Measurements from ENCODE around the gene ANKRD44.

ANKRD44 gene

GRCh38 chr2:197115325-197115724, 195.3 kb downstream of the ANKRD44 start:
- no peak overlapping the region for H2AFZ ChIP-seq (ENCODE audit: low read depth, low read length)
- H3K9ac ChIP-seq (ENCODE audit: low read length) = no peak overlapping the region
- H4K8ac ChIP-seq (ENCODE audit: low read length) = no peak overlapping the region
- no peaks in the 10 kb centered on the region for H3K27me3 ChIP-seq (ENCODE audit: control insufficient read depth in 1 of 2, insufficient read depth in 1 of 2, low read length in 2 of 2)
- no peak overlapping the region for H2BK120ac ChIP-seq (ENCODE audit: low read depth, low read length)
- no peak overlapping the region for H3K27ac ChIP-seq (ENCODE audit: low read length, poor library complexity, severe bottlenecking)
- H3K4me3 ChIP-seq (ENCODE audit: insufficient read depth in 1 of 2, low read depth in 1 of 2, low read length in 2 of 2) = no peak overlapping the region
- H3K14ac ChIP-seq (ENCODE audit: low read length in 2 of 2) = no peak overlapping the region
- no peak overlapping the region for H2BK5ac ChIP-seq (ENCODE audit: low read depth, low read length, poor library complexity, severe bottlenecking)
- H3K23ac ChIP-seq (ENCODE audit: low read length in 2 of 2) = no peak overlapping the region
- no peak overlapping the region for H3K4me2 ChIP-seq (ENCODE audit: low read length, poor library complexity, severe bottlenecking)
- H3K4ac ChIP-seq (ENCODE audit: low read depth in 1 of 2, low read length in 2 of 2) = no peak overlapping the region
- H2AK5ac ChIP-seq (ENCODE audit: low read length, severe bottlenecking) = no peak overlapping the region
- no peaks in the 10 kb centered on the region for H3K36me3 ChIP-seq (ENCODE audit: control insufficient read depth in 1 of 2, insufficient read depth in 2 of 2, low read depth in 1 of 2, low read length in 2 of 2)
- H3K9me3 ChIP-seq (ENCODE audit: control insufficient read depth, low read length) = no peaks in the 10 kb centered on the region
- no peak for DNase-seq
- no peak overlapping the region for H2BK12ac ChIP-seq (ENCODE audit: low read length in 2 of 2)
- no peak overlapping the region for H4K91ac ChIP-seq (ENCODE audit: low read length)
- no peaks in the 10 kb centered on the region for H3K4me1 ChIP-seq (ENCODE audit: control insufficient read depth, insufficient read depth, low read depth, low read length)
- H3K79me1 ChIP-seq (replicated peaks; ENCODE audit: low read length, poor library complexity, severe bottlenecking) = no peaks in the 10 kb centered on the region
- H2BK15ac ChIP-seq (ENCODE audit: low read depth, poor library complexity, severe bottlenecking) = no peak overlapping the region
- no peak overlapping the region for H3K18ac ChIP-seq (ENCODE audit: low read depth in 1 of 2, low read length in 2 of 2)

- H3K9me3 ChIP-seq (ENCODE audit: control insufficient read depth, low read length) = no peaks in the 10 kb centered on the region
- no peak overlapping the region for H2AK5ac ChIP-seq (ENCODE audit: low read length, severe bottlenecking)
- H2BK5ac ChIP-seq (ENCODE audit: low read depth, low read length, poor library complexity, severe bottlenecking) = no peak overlapping the region
- no peak overlapping the region for H2BK15ac ChIP-seq (ENCODE audit: low read depth, poor library complexity, severe bottlenecking)
- H3K36me3 ChIP-seq (ENCODE audit: control insufficient read depth in 1 of 2, insufficient read depth in 2 of 2, low read depth in 1 of 2, low read length in 2 of 2) = no peaks in the 10 kb centered on the region
- no peak overlapping the region for H2BK12ac ChIP-seq (ENCODE audit: low read length in 2 of 2)
- peaks cover 2% of the 10 kb centered on the region for H3K4me1 ChIP-seq (ENCODE audit: control insufficient read depth, insufficient read depth, low read depth, low read length)
- no peaks in the 10 kb centered on the region for H3K79me1 ChIP-seq (replicated peaks; ENCODE audit: low read length, poor library complexity, severe bottlenecking)
- no peak overlapping the region for H3K4me3 ChIP-seq (ENCODE audit: insufficient read depth in 1 of 2, low read depth in 1 of 2, low read length in 2 of 2)
- H3K23ac ChIP-seq (ENCODE audit: low read length in 2 of 2) = no peak overlapping the region
- H3K18ac ChIP-seq (ENCODE audit: low read depth in 1 of 2, low read length in 2 of 2) = no peak overlapping the region
- H4K8ac ChIP-seq (ENCODE audit: low read length) = no peak overlapping the region
- no peak overlapping the region for H3K14ac ChIP-seq (ENCODE audit: low read length in 2 of 2)
- no peak overlapping the region for H3K27ac ChIP-seq (ENCODE audit: low read length, poor library complexity, severe bottlenecking)
- no peak overlapping the region for H2BK120ac ChIP-seq (ENCODE audit: low read depth, low read length)
- no peaks in the 10 kb centered on the region for H3K27me3 ChIP-seq (ENCODE audit: control insufficient read depth in 1 of 2, insufficient read depth in 1 of 2, low read length in 2 of 2)
- H3K9ac ChIP-seq (ENCODE audit: low read length) = no peak overlapping the region
- H3K4ac ChIP-seq (ENCODE audit: low read depth in 1 of 2, low read length in 2 of 2) = no peak overlapping the region
- H2AFZ ChIP-seq (ENCODE audit: low read depth, low read length) = no peak overlapping the region
- no CpG with 5 or more reads among the region's 1 CpG for WGBS
- DNase-seq = peak; percentile 55
- H4K91ac ChIP-seq (ENCODE audit: low read length) = no peak overlapping the region
- no peak overlapping the region for H3K4me2 ChIP-seq (ENCODE audit: low read length, poor library complexity, severe bottlenecking)
Observed at GRCh38 chr2:197113275-197113711, 197.3 kb downstream of the ANKRD44 start.

GRCh38 chr2:197109326-197109725, 201.3 kb downstream of the ANKRD44 start:
- H2BK5ac ChIP-seq (ENCODE audit: low read depth, low read length, poor library complexity, severe bottlenecking) = no peak overlapping the region
- H3K36me3 ChIP-seq (ENCODE audit: control insufficient read depth in 1 of 2, insufficient read depth in 2 of 2, low read depth in 1 of 2, low read length in 2 of 2) = no peaks in the 10 kb centered on the region
- no peak overlapping the region for H2BK120ac ChIP-seq (ENCODE audit: low read depth, low read length)
- no peak overlapping the region for H3K27ac ChIP-seq (ENCODE audit: low read length, poor library complexity, severe bottlenecking)
- H2AFZ ChIP-seq (ENCODE audit: low read depth, low read length) = no peak overlapping the region
- no peak overlapping the region for H3K4me3 ChIP-seq (ENCODE audit: insufficient read depth in 1 of 2, low read depth in 1 of 2, low read length in 2 of 2)
- H3K4me1 ChIP-seq (ENCODE audit: control insufficient read depth, insufficient read depth, low read depth, low read length) = peaks cover 2% of the 10 kb centered on the region
- no peak overlapping the region for H2BK15ac ChIP-seq (ENCODE audit: low read depth, poor library complexity, severe bottlenecking)
- no peak overlapping the region for H3K23ac ChIP-seq (ENCODE audit: low read length in 2 of 2)
- H3K9ac ChIP-seq (ENCODE audit: low read length) = peak overlapping the region; percentile 11
- no peaks in the 10 kb centered on the region for H3K9me3 ChIP-seq (ENCODE audit: control insufficient read depth, low read length)
- H3K27me3 ChIP-seq (ENCODE audit: control insufficient read depth in 1 of 2, insufficient read depth in 1 of 2, low read length in 2 of 2) = no peaks in the 10 kb centered on the region
- no peak overlapping the region for H2AK5ac ChIP-seq (ENCODE audit: low read length, severe bottlenecking)
- H3K18ac ChIP-seq (ENCODE audit: low read depth in 1 of 2, low read length in 2 of 2) = no peak overlapping the region
- no peak overlapping the region for H4K8ac ChIP-seq (ENCODE audit: low read length)
- H4K91ac ChIP-seq (ENCODE audit: low read length) = no peak overlapping the region
- H3K79me1 ChIP-seq (replicated peaks; ENCODE audit: low read length, poor library complexity, severe bottlenecking) = no peaks in the 10 kb centered on the region
- H3K4me2 ChIP-seq (ENCODE audit: low read length, poor library complexity, severe bottlenecking) = no peak overlapping the region
- no peak overlapping the region for H2BK12ac ChIP-seq (ENCODE audit: low read length in 2 of 2)
- no peak overlapping the region for H3K4ac ChIP-seq (ENCODE audit: low read depth in 1 of 2, low read length in 2 of 2)
- H3K14ac ChIP-seq (ENCODE audit: low read length in 2 of 2) = no peak overlapping the region
- no peak for DNase-seq
- WGBS = 80% methylated on average over 2 of the region's 2 CpGs

GRCh38 chr2:197108758-197109157, 201.8 kb downstream of the ANKRD44 start:
- H2AFZ ChIP-seq (ENCODE audit: low read depth, low read length) = no peak overlapping the region
- H3K9me3 ChIP-seq (ENCODE audit: control insufficient read depth, low read length) = no peaks in the 10 kb centered on the region
- H3K4me2 ChIP-seq (ENCODE audit: low read length, poor library complexity, severe bottlenecking) = no peak overlapping the region
- H3K23ac ChIP-seq (ENCODE audit: low read length in 2 of 2) = no peak overlapping the region
- no peaks in the 10 kb centered on the region for H3K27me3 ChIP-seq (ENCODE audit: control insufficient read depth in 1 of 2, insufficient read depth in 1 of 2, low read length in 2 of 2)
- no peak overlapping the region for H4K8ac ChIP-seq (ENCODE audit: low read length)
- no peak overlapping the region for H2AK5ac ChIP-seq (ENCODE audit: low read length, severe bottlenecking)
- H3K4ac ChIP-seq (ENCODE audit: low read depth in 1 of 2, low read length in 2 of 2) = no peak overlapping the region
- H3K36me3 ChIP-seq (ENCODE audit: control insufficient read depth in 1 of 2, insufficient read depth in 2 of 2, low read depth in 1 of 2, low read length in 2 of 2) = no peaks in the 10 kb centered on the region
- no peak overlapping the region for H2BK5ac ChIP-seq (ENCODE audit: low read depth, low read length, poor library complexity, severe bottlenecking)
- no peaks in the 10 kb centered on the region for H3K79me1 ChIP-seq (replicated peaks; ENCODE audit: low read length, poor library complexity, severe bottlenecking)
- H3K4me3 ChIP-seq (ENCODE audit: insufficient read depth in 1 of 2, low read depth in 1 of 2, low read length in 2 of 2) = no peak overlapping the region
- no peak overlapping the region for H3K14ac ChIP-seq (ENCODE audit: low read length in 2 of 2)
- H2BK12ac ChIP-seq (ENCODE audit: low read length in 2 of 2) = no peak overlapping the region
- peaks cover 2% of the 10 kb centered on the region for H3K4me1 ChIP-seq (ENCODE audit: control insufficient read depth, insufficient read depth, low read depth, low read length)
- peak overlapping the region; percentile 11 for H3K9ac ChIP-seq (ENCODE audit: low read length)
- WGBS = 30% methylated on average over 4 of the region's 4 CpGs
- H2BK15ac ChIP-seq (ENCODE audit: low read depth, poor library complexity, severe bottlenecking) = no peak overlapping the region
- DNase-seq = peak; percentile 97
- no peak overlapping the region for H4K91ac ChIP-seq (ENCODE audit: low read length)
- no peak overlapping the region for H2BK120ac ChIP-seq (ENCODE audit: low read depth, low read length)
- no peak overlapping the region for H3K27ac ChIP-seq (ENCODE audit: low read length, poor library complexity, severe bottlenecking)
- H3K18ac ChIP-seq (ENCODE audit: low read depth in 1 of 2, low read length in 2 of 2) = peak overlapping the region in 1 of 2 experiments; percentile 62
